HepG2 (cell line): ENCODE measurements around the gene GHRH. TPM values are rescaled to one million over a fixed set of nuclear protein-coding genes. Genes with fewer than 3 reads are reported as not detected.

Source experiments
- ATAC-seq: fragments of 200-7000 bp; cut with Tn5 transposase; 3 replicates; pipeline ENCODE4 v1.9.1; 2020; ENCODE audit warnings: mild to moderate bottlenecking, moderate library complexity
- BruUV-seq: library from RNA; stranded (reverse); fragments of 400-500 nt; replicated peaks from 2 replicates; lab custom pipeline; 2021; lab: Mats Ljungman, UMichigan
- CTCF ChIA-PET: fragments of 300-600 bp; formaldehyde crosslinking; extraction: SDS; loops from one replicate; lab custom pipeline; 2021; ENCODE audit warnings: low total read pairs, inconsistent platforms, low intra/inter-chr PET ratio; lab: Yijun Ruan, JAX
- POLR2A ChIA-PET: fragments of 350-600 bp; sonication (Branson Sonifier 250); formaldehyde crosslinking; loops from one replicate; lab custom pipeline; 2020; ENCODE audit warnings: antibody characterized with exemption, inconsistent platforms; lab: Yijun Ruan, JAX
- DNase-seq: peaks from one replicate; pipeline ENCODE4 v3.0.0-alpha.2; 2015; ENCODE audit warnings: low spot score
- FAIRE-seq: peaks from 3 replicates; lab custom pipeline; 2011; peaks lifted over from hg19 to GRCh38; lab: Jason Lieb, UNC
- H2AFZ ChIP-seq: one replicate; pipeline ENCODE4 v1.6.1; 2011; ENCODE audit warnings: low read length, inconsistent platforms
- H3K27ac ChIP-seq: fragments of 300-600 bp; 3 replicates; pipeline ENCODE4 v1.8.0; 2011; ENCODE audit warnings: mixed run types, mild to moderate bottlenecking, mixed read lengths, low read length, inconsistent platforms; ENCODE audit not compliant: insufficient read depth; ENCODE audit errors: extremely low read length
- H3K27me3 ChIP-seq, 2 experiments: fragments of 200-600 bp in 1 of 2; 2 replicates in 1 of 2; 3 replicates in 1 of 2; pipeline versions ENCODE4 v1.6.0 to v1.8.0; 2011; ENCODE audit warnings: low read length in 2 of 2, mild to moderate bottlenecking in 2 of 2, moderate library complexity in 2 of 2, inconsistent platforms in 1 of 2; ENCODE audit not compliant: insufficient read depth in 2 of 2, control insufficient read depth in 1 of 2
- H3K36me3 ChIP-seq, 2 experiments: fragments of 200-600 bp in 1 of 2; replicated peaks in 1 of 2; 2 replicates in 1 of 2; 3 replicates in 1 of 2; pipeline versions ENCODE4 v1.5.1 to v1.8.0; 2011; ENCODE audit warnings: low read length in 2 of 2, inconsistent platforms in 1 of 2; ENCODE audit not compliant: insufficient read depth in 2 of 2, control insufficient read depth in 1 of 2
- H3K4me1 ChIP-seq: 2 replicates; pipeline ENCODE4 v1.5.1; 2012; ENCODE audit warnings: low read length, inconsistent platforms; ENCODE audit not compliant: insufficient read depth
- H3K4me2 ChIP-seq: 2 replicates; pipeline ENCODE4 v1.6.0; 2011; ENCODE audit warnings: low read depth, low read length, inconsistent platforms
- H3K4me3 ChIP-seq, 3 experiments: fragments of 200-600 bp in 1 of 3; sonication (generic), shearing (Covaris generic) in 1 of 3; replicated peaks in 1 of 3; 2 replicates each; pipeline ENCODE4 v1.5.1; 2011 to 2016; ENCODE audit warnings: low read length in 3 of 3, inconsistent platforms in 2 of 3, low read depth in 2 of 3, mild to moderate bottlenecking in 2 of 3, control low read depth in 1 of 3, mixed read lengths in 1 of 3; ENCODE audit not compliant: insufficient read depth in 1 of 3
- H3K79me2 ChIP-seq: one replicate; pipeline ENCODE4 v1.6.1; 2011; ENCODE audit warnings: low read length, inconsistent platforms; ENCODE audit not compliant: insufficient read depth
- H3K9ac ChIP-seq: 2 replicates; pipeline ENCODE4 v1.6.0; 2011; ENCODE audit warnings: mild to moderate bottlenecking, low read depth, low read length, inconsistent platforms; ENCODE audit not compliant: insufficient read depth
- H3K9me3 ChIP-seq: 2 replicates; pipeline ENCODE4 v1.5.1; 2012; ENCODE audit warnings: mild to moderate bottlenecking, low read length
- H4K20me1 ChIP-seq: 2 replicates; pipeline ENCODE4 v1.6.0; 2011; ENCODE audit warnings: inconsistent platforms, mild to moderate bottlenecking, low read length, moderate library complexity; ENCODE audit not compliant: insufficient read depth
- CBX2 ChIP-seq, 2 experiments: fragments of 200-600 bp in 1 of 2; sonication (generic); formaldehyde crosslinking in 1 of 2; IDR thresholded peaks; 2 replicates each; pipeline versions ENCODE4 v1.7.0 to v1.8.1; 2018 to 2022; ENCODE audit warnings: low read depth in 2 of 2, low read length in 1 of 2, mild to moderate bottlenecking in 1 of 2, missing genetic modification reagents in 1 of 2
- CEBPB ChIP-seq: IDR thresholded peaks from 2 replicates; pipeline ENCODE4 v1.6.1; 2011; ENCODE audit warnings: low read depth, low read length, improper control_type of control experiment, borderline replicate concordance
- CREM ChIP-seq, 2 experiments: sonication (generic) in 1 of 2; formaldehyde crosslinking in 1 of 2; IDR thresholded peaks; 2 replicates each; pipeline versions ENCODE4 v1.4.0 to v1.6.1; 2016 to 2020; ENCODE audit warnings: antibody characterized with exemption in 1 of 2, mild to moderate bottlenecking in 1 of 2, missing genetic modification reagents in 1 of 2
- DNMT1 ChIP-seq: sonication (generic); formaldehyde crosslinking; IDR thresholded peaks from 2 replicates; pipeline ENCODE4 v1.5.1; 2020; ENCODE audit warnings: mild to moderate bottlenecking, missing genetic modification reagents
- HMG20A ChIP-seq: IDR thresholded peaks from 2 replicates; pipeline ENCODE4 v1.6.1; 2016; ENCODE audit warnings: borderline replicate concordance
- HMGA1 ChIP-seq: sonication (generic); formaldehyde crosslinking; conservative IDR thresholded peaks from 2 replicates; pipeline ENCODE4 v1.4.0; 2020; ENCODE audit warnings: missing genetic modification reagents
- HOXD1 ChIP-seq: sonication (generic); formaldehyde crosslinking; IDR thresholded peaks from 2 replicates; pipeline ENCODE4 v1.5.0; 2020; ENCODE audit warnings: missing genetic modification reagents
- NCOA1 ChIP-seq: sonication (generic); formaldehyde crosslinking; IDR thresholded peaks from 2 replicates; pipeline ENCODE4 v1.9.0; 2021; ENCODE audit warnings: missing genetic modification reagents
- REL ChIP-seq: sonication (generic); formaldehyde crosslinking; conservative IDR thresholded peaks from 2 replicates; pipeline ENCODE4 v1.8.0; 2022; ENCODE audit warnings: mild to moderate bottlenecking, missing genetic modification reagents, moderate library complexity
- SCMH1 ChIP-seq: sonication (generic); formaldehyde crosslinking; IDR thresholded peaks from 2 replicates; pipeline ENCODE4 v1.9.0; 2021; ENCODE audit warnings: missing genetic modification reagents, mild to moderate bottlenecking, borderline replicate concordance
- ZNF282 ChIP-seq: fragments of 450-650 bp; IDR thresholded peaks from 2 replicates; pipeline ENCODE4 v1.6.1; 2018; ENCODE audit not compliant: partially characterized antibody
- ZNF496 ChIP-seq: sonication (generic); formaldehyde crosslinking; IDR thresholded peaks from 2 replicates; pipeline ENCODE4 v1.8.1; 2023; ENCODE audit warnings: mild to moderate bottlenecking, moderate library complexity, missing genetic modification reagents; ENCODE audit not compliant: insufficient replicate concordance
- ZNF747 ChIP-seq: sonication (generic); formaldehyde crosslinking; IDR thresholded peaks from 2 replicates; pipeline ENCODE4 v1.8.1; 2023; ENCODE audit warnings: missing genetic modification reagents, mild to moderate bottlenecking, borderline replicate concordance
- WGBS: methylation state at CpG from one replicate; pipeline ENCODE4 v1.1.6; 2017; ENCODE audit warnings: low lambda C conversion rate; 5-methylcytosine and 5-hydroxymethylcytosine counted together
- in situ Hi-C: cut with HindIII; loops from 2 replicates; pipeline ENCODE4 v1.10.0; 2017; ENCODE audit warnings: low pct_unique_long_range_greater_than_20kb; ENCODE audit not compliant: extremely low pct_ligation_motif_present
- intact Hi-C: fragments of 100-400 bp; cut with micrococcal nuclease; formaldehyde crosslinking; loops from one replicate; pipeline ENCODE4 v1.10.0; 2022; ENCODE audit not compliant: unreplicated experiment
- polyA plus RNA-seq, 8 experiments: library from polyadenylated mRNA; depleted of rRNA in 3 of 8; stranded (reverse) in 7 of 8; unstranded in 1 of 8; fragments of >200 nt; fragmentation: Illumina TruSeq in 4 of 8; extraction: Trizol in 4 of 8; gene quantifications; 2 replicates each; pipeline versions ENCODE4 v1.2.1 to v1.2.3, GENCODE V29; 2011 to 2016; ENCODE audit warnings: low read depth in 4 of 8, missing spikeins in 1 of 8, mixed read lengths in 1 of 8; ENCODE audit not compliant: insufficient read depth in 1 of 8
- total RNA-seq, 5 experiments: library from RNA; depleted of rRNA; stranded (reverse); fragments of >200 nt; fragmentation: Illumina TruSeq; extraction: Trizol; gene quantifications; 2 replicates each; pipeline ENCODE4 v1.2.3, GENCODE V29; 2016; ENCODE audit warnings: low read depth in 1 of 5
- TF ChIP-seq, protein P1 (sequence below): sonication (generic); formaldehyde crosslinking; IDR thresholded peaks from 2 replicates; pipeline ENCODE4 v1.5.0; 2020; ENCODE audit warnings: missing genetic modification reagents
- TF ChIP-seq, protein P2 (sequence below): sonication (generic); formaldehyde crosslinking; IDR thresholded peaks from 2 replicates; pipeline ENCODE4 v1.5.1; 2020; ENCODE audit warnings: missing genetic modification reagents, mild to moderate bottlenecking, borderline replicate concordance
- TF ChIP-seq, protein P3 (sequence below): sonication (generic); formaldehyde crosslinking; IDR thresholded peaks from 2 replicates; pipeline ENCODE4 v1.4.0; 2020; ENCODE audit warnings: missing genetic modification reagents
- TF ChIP-seq, protein P4 (sequence below): sonication (generic); formaldehyde crosslinking; IDR thresholded peaks from 2 replicates; pipeline ENCODE4 v1.8.0; 2022; ENCODE audit warnings: mild to moderate bottlenecking, missing genetic modification reagents, moderate library complexity

Gene GHRH
- total and polyA plus RNA-seq, 2 of the 13 experiments (the other 11 are each of a cell fraction or from before 2014, with no cell fraction given), result not detected

DNA sequence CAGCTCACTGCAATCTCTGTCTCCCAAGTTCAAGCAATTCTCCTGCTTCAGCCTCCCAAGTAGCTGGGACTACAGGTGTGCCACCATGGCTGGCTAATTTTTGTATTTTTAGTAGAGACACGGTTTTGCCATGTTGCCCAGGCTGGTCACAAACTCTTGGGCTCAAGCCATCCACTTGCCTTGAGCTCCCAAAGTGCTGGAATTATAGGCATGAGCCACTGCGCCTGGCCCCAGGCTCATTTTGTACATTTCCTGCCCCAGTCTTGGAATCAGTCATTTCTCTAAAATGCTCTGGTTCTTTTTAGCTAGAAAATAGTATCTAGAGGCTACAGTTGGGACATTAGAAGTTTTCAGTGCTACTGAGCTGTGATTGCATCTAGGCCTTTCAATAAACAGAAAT is 41.4 kb upstream of the GHRH start:
- POLR2A ChIA-PET, result interaction anchor here (1.4 to 1.6 kb wide), 2 partner anchors 13 to 29 kb away, joined by 3 to 7 read pairs; partner anchors contain the start of gene MANBAL

DNA sequence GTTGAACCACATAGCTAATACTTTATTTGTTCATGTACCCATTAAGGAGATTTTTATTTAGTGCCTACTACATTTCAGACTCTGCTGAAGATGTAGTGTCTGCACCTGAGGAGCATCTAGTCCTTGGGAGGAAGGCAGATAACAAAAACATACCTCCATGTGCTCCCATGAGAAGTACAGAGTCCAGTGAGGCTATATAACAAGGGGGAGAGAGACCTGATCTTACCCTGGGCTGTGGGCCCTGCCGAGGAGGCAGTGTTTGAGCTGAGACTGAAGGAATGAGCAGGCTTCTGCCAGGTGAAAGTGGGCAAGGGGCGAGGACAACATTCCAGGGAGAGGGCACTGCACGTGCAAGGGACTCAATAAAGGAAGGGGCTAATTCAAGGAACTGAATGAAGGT is 39.9 kb upstream of the GHRH start:
- intact Hi-C loops, result no loop called here
- in situ Hi-C loops, result no loop called here
- H2AFZ ChIP-seq, result no peak overlapping the region
- DNase-seq, result no peak
- POLR2A ChIA-PET, result interaction anchor here (0.9 to 1.4 kb wide), 2 partner anchors 12 to 31 kb away, joined by 3 read pairs; partner anchors contain the start of gene MANBAL
- peaks cover 16% of the 10 kb centered on the region for H3K79me2 ChIP-seq
- 97% methylated on average over 3 of the region's 3 CpGs for WGBS
- H3K36me3 ChIP-seq, result peaks cover 25 to 38% of the 10 kb centered on the region in 2 experiments
- no peaks in the 10 kb centered on the region for H4K20me1 ChIP-seq
- peaks cover 17% of the 10 kb centered on the region for H3K4me1 ChIP-seq
- no peak overlapping the region for H3K9ac ChIP-seq
- CTCF ChIA-PET, result no interaction called here
- no peak overlapping the region for H3K4me2 ChIP-seq
- no peak for ATAC-seq
- H3K27me3 ChIP-seq, result no peaks in the 10 kb centered on the region
- BruUV-seq, result no TSS peak
- H3K4me3 ChIP-seq, result no peak overlapping the region
- H3K9me3 ChIP-seq, result no peaks in the 10 kb centered on the region
- no peak overlapping the region for H3K27ac ChIP-seq
- no peak for FAIRE-seq
- TF ChIP-seq CBX2 (IDR thresholded peaks at IDR 0.05; ENCODE audit: low read depth, low read length) (no peak), CBX2 (CRISPR knock-in tag; IDR thresholded peaks at IDR 0.05; ENCODE audit: low read depth) (no peak), HOXD1 (no peak), HMGA1 (no peak)
- TF ChIP-seq, protein P1, sequence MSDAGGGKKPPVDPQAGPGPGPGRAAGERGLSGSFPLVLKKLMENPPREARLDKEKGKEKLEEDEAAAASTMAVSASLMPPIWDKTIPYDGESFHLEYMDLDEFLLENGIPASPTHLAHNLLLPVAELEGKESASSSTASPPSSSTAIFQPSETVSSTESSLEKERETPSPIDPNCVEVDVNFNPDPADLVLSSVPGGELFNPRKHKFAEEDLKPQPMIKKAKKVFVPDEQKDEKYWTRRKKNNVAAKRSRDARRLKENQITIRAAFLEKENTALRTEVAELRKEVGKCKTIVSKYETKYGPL, result no peak
- TF ChIP-seq, protein P2, sequence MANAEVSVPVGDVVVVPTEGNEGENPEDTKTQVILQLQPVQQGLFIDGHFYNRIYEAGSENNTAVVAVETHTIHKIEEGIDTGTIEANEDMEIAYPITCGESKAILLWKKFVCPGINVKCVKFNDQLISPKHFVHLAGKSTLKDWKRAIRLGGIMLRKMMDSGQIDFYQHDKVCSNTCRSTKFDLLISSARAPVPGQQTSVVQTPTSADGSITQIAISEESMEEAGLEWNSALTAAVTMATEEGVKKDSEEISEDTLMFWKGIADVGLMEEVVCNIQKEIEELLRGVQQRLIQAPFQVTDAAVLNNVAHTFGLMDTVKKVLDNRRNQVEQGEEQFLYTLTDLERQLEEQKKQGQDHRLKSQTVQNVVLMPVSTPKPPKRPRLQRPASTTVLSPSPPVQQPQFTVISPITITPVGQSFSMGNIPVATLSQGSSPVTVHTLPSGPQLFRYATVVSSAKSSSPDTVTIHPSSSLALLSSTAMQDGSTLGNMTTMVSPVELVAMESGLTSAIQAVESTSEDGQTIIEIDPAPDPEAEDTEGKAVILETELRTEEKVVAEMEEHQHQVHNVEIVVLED (CRISPR knock-in tag), result no peak
- TF ChIP-seq, protein P3, sequence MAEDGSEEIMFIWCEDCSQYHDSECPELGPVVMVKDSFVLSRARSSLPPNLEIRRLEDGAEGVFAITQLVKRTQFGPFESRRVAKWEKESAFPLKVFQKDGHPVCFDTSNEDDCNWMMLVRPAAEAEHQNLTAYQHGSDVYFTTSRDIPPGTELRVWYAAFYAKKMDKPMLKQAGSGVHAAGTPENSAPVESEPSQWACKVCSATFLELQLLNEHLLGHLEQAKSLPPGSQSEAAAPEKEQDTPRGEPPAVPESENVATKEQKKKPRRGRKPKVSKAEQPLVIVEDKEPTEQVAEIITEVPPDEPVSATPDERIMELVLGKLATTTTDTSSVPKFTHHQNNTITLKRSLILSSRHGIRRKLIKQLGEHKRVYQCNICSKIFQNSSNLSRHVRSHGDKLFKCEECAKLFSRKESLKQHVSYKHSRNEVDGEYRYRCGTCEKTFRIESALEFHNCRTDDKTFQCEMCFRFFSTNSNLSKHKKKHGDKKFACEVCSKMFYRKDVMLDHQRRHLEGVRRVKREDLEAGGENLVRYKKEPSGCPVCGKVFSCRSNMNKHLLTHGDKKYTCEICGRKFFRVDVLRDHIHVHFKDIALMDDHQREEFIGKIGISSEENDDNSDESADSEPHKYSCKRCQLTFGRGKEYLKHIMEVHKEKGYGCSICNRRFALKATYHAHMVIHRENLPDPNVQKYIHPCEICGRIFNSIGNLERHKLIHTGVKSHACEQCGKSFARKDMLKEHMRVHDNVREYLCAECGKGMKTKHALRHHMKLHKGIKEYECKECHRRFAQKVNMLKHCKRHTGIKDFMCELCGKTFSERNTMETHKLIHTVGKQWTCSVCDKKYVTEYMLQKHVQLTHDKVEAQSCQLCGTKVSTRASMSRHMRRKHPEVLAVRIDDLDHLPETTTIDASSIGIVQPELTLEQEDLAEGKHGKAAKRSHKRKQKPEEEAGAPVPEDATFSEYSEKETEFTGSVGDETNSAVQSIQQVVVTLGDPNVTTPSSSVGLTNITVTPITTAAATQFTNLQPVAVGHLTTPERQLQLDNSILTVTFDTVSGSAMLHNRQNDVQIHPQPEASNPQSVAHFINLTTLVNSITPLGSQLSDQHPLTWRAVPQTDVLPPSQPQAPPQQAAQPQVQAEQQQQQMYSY (CRISPR knock-in tag), result no peak

More for the DNA sequence above, 41.4 kb upstream of the GHRH start:
- no peaks in the 10 kb centered on the region for H4K20me1 ChIP-seq
- intact Hi-C loops (no loop called here), in situ Hi-C loops (no loop called here)
- no peak overlapping the region for H3K4me3 ChIP-seq
- peaks cover 7% of the 10 kb centered on the region for H3K79me2 ChIP-seq
- peaks cover 24% of the 10 kb centered on the region for H3K4me1 ChIP-seq
- ATAC-seq, result no peak
- WGBS, result 94% methylated on average over 2 of the region's 2 CpGs
- H3K27ac ChIP-seq, result no peak overlapping the region
- H3K9me3 ChIP-seq, result no peaks in the 10 kb centered on the region
- BruUV-seq, result no TSS peak
- H3K36me3 ChIP-seq, result peaks cover 26 to 36% of the 10 kb centered on the region in 2 experiments
- CTCF ChIA-PET, result no interaction called here
- DNase-seq, result no peak
- TF ChIP-seq CEBPB, result no peak
- TF ChIP-seq ZNF747 (CRISPR knock-in tag), result no peak
- TF ChIP-seq CREM (IDR thresholded peaks at IDR 0.05), result no peak
- TF ChIP-seq CREM (CRISPR knock-in tag; IDR thresholded peaks at IDR 0.05), result no peak
- TF ChIP-seq REL (CRISPR knock-in tag), result no peak
- TF ChIP-seq NCOA1 (CRISPR knock-in tag), result no peak
- TF ChIP-seq ZNF496 (CRISPR knock-in tag), result no peak
- TF ChIP-seq, protein P4, sequence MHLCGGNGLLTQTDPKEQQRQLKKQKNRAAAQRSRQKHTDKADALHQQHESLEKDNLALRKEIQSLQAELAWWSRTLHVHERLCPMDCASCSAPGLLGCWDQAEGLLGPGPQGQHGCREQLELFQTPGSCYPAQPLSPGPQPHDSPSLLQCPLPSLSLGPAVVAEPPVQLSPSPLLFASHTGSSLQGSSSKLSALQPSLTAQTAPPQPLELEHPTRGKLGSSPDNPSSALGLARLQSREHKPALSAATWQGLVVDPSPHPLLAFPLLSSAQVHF (CRISPR knock-in tag), result no peak
- no peak for TF ChIP-seq DNMT1 (CRISPR knock-in tag)
- no peak for TF ChIP-seq ZNF282
- no peak for TF ChIP-seq SCMH1 (CRISPR knock-in tag)
- TF ChIP-seq HMG20A (CRISPR knock-in tag), result no peak
- H3K9ac ChIP-seq, result no peak overlapping the region
- no peak overlapping the region for H3K4me2 ChIP-seq
- no peaks in the 10 kb centered on the region for H3K27me3 ChIP-seq
- no peak overlapping the region for H2AFZ ChIP-seq
- FAIRE-seq, result no peak
